Tracheal epithelial cell (primary cell): ENCODE measurements around the gene FAM120A. TPM values are rescaled to one million over a fixed set of nuclear protein-coding genes. Genes with fewer than 3 reads are reported as not detected.

ENCODE experiments used
- total RNA-seq: library from RNA; depleted of rRNA; stranded (reverse); fragments of >200 nt; gene quantifications from 2 replicates; pipeline ENCODE4 v1.2.1, GENCODE V29; 2014

FAM120A gene
- 77.8 and 95.3 TPM in 2 replicates for total RNA-seq

GRCh38 chr9:93450945-93451815 is at the start of gene FAM120A:
Gene FAM120A (plus strand): TSS chr9:93451685. CDS start chr9:93451916, 231 bp downstream.

GRCh38 chr9:93453047-93453914 is 1.8 kb downstream of the FAM120A start, which contains the start of gene FAM120AOS:
Gene FAM120AOS (minus strand): TSS chr9:93453581. CDS start chr9:93452709, 872 bp downstream.

GRCh38 chr9:93576258-93577077 is 125.0 kb downstream of the FAM120A start, which contains the start of gene PHF2:
Gene PHF2 (plus strand): TSS chr9:93576584. CDS start chr9:93576774, 190 bp downstream.

Other genes with a start within 250 kb of the FAM120A start
- 41.6 and 43.4 TPM in 2 replicates for gene FAM120AOS, start 1.9 kb downstream of the FAM120A start, total RNA-seq
- 9.4 and 11.1 TPM in 2 replicates for gene PHF2, start 124.9 kb downstream of the FAM120A start, total RNA-seq